GM20431 (cell line): ENCODE data around the gene DNAH6.

ENCODE experiments used
- in situ Hi-C: fragments of 300-500 bp; cut with MseI, MboI; formaldehyde crosslinking; loops from one replicate; pipeline ENCODE4 v1.15.0; 2020; ENCODE audit warnings: low sequenced_read_pairs; ENCODE audit not compliant: unreplicated experiment

DNAH6 gene

GRCh38 chr2:84849271-84849952 is 333.1 kb downstream of the DNAH6 start:
- in situ Hi-C loops: no loop called here

DNA sequence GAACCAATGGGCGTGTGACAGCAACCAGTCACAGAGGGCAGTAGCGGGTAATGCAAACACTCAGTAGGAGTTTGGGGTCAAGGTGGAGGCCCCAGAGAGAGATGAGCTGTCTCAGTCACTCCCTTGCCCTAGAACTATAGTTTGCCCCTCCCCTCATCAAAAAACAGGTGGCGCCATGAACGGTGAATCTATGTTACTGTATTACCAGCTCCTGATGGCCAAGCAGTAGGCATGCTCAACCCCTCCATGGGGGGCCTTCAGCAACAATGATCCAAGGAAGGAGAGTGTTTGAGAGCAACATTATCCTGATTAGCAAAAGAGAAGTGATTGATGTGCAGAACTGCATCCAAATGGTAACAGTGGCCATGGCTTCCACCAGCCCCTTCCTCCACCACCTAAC is 334.2 kb downstream of the DNAH6 start:
- in situ Hi-C loops: no loop called here

DNA sequence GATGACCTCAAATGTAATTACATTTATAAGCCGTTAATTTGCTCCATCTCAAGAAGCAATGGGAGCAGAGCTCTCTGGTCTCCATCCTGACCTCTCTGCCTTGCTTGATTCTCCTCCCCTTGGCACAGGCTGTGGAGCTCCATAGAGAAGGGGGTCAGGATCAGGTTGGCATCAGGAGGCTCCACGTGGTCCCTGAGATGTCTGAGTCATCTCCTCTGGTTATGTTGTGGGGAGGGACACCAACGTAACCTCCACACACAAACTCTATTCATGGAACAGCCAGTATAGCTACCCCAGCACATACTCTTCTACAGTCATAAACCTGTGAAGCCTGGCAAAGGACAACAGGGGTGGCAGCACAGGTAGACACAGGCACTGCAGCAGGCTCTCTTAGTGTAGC is 335.6 kb downstream of the DNAH6 start:
- in situ Hi-C loops: no loop called here

- in situ Hi-C loops: no loop called here
Observed at GRCh38 chr2:84854850-84855249, 338.6 kb downstream of the DNAH6 start.

GRCh38 chr2:84855731-84856130 is 339.4 kb downstream of the DNAH6 start:
- in situ Hi-C loops: no loop called here

DNA sequence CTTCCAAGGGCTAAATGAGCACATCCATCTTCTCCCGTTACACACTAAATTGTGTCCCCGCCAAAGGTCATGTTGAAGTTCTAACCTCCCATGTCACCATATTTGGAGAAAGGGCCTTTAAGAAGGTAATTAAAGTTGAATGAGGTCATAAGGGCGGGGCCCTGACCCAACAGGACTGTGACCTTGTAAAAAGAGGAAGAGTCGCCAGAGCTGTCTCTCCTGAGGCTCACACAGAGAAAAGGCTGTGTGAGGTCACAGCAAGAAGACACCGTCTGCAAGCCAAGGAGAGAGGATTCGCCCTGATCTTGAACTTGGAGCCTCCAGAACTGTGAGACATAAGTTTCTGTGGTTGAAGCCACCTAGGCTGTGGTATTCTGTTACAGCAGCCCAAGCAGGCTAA is 340.5 kb downstream of the DNAH6 start:
- in situ Hi-C loops: no loop called here

- in situ Hi-C loops: no loop called here
Observed at GRCh38 chr2:84857566-84857965, 341.3 kb downstream of the DNAH6 start.

DNA sequence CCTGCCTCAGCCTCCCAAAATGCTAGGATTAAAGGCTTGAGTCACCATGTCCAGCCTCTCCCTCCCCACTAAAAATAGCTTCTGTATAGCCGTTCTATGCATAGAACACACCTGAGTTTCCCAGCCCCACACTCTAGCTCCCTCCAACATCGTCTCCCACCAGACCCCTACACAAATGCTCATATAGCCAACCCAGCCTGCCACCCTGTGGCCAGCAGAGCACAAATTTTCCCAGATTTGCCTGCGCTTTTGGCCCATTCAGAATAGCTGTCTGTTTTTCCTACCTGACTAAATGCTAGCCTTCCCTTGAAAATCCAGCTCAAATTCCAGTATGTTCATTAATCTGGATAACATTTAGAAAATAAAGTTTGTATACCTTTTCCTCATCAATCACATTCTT is 341.8 kb downstream of the DNAH6 start:
- in situ Hi-C loops: no loop called here

DNA sequence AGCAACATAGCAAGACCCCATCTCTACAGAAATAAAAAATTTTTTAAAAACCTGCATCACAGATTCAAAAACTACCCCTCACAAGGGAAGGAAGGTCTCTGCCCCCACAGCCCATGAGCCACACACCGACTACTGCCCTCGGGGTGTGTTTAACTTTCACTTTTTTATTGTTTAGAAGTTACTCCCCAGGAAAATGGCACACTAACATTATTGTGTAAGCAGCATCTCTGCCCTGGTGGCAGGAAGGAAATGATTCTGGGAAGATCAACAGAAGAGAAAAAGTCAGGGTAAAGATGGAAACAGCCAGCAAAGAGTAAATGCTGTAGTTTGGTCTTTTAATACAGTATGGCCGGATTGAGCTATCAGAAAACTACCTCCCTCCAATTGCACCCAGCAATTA is 342.6 kb downstream of the DNAH6 start:
- in situ Hi-C loops: no loop called here

DNA sequence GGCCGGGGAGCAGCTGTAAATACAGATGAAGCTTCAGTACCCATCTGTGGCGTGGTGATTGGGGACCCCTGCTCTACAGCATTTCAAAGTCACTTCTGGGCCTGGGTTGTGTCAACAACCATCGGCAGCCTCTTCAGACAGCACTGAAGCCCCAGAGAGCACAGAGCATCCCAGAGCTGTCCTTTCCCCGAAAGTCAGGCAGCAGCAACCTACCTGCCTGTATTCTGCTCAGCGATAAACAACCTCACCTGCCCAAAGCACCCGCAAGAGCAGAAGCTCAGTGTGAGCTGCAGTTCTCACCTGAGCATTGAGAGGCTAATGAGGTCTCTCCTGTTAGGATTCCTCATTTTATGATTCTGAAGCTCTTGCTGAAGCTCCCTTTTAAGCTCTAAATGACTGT is 345.2 kb downstream of the DNAH6 start:
- in situ Hi-C loops: loop anchor here (10.0 kb wide), 1 partner anchor 367 kb away; no protein-coding TSS in a partner anchor

DNA sequence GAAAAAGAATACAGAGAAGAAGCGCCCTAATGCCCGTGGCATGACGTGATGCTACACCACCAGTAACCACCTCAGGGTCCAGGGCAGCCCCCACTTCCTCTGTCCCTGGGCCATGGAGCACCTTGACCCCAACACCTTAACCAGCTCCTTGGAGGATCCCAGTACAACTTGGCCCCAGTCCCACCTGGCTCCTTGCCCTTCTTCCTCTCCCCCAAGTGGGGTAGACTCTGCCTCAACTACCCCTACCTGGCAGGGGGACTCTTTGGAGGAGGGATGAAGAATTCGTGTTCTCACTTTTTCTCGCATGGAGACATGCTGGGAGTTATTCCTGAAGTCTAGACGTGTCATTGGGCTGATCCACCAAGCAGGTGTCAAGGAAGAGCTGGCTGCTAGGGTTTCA is 345.7 kb downstream of the DNAH6 start:
- in situ Hi-C loops: loop anchor here (10.0 kb wide), 1 partner anchor 367 kb away; no protein-coding TSS in a partner anchor

- in situ Hi-C loops: loop anchor here (10.0 kb wide), 1 partner anchor 370 kb away; no protein-coding TSS in a partner anchor
Observed at GRCh38 chr2:84865181-84865783, 349.0 kb downstream of the DNAH6 start.

- in situ Hi-C loops: loop anchor here (10.0 kb wide), 1 partner anchor 371 kb away; no protein-coding TSS in a partner anchor
Observed at GRCh38 chr2:84866122-84866521, 349.8 kb downstream of the DNAH6 start.

- in situ Hi-C loops: loop anchor here (10.0 kb wide), 1 partner anchor 374 kb away; no protein-coding TSS in a partner anchor
Observed at GRCh38 chr2:84868327-84868726, 352.0 kb downstream of the DNAH6 start.
